C4-2B (cell line): ENCODE data around the gene DDX20.
A peak's percentile ranks its signal among the peaks of the same experiment; 100 is the strongest.

Source experiments
- H3K27ac ChIP-seq: fragments of 450-650 bp; 2 replicates; pipeline ENCODE4 v1.5.1; 2017
- CTCF ChIP-seq: fragments of 450-650 bp; conservative IDR thresholded peaks from 2 replicates; pipeline ENCODE4 v1.5.1; 2017; ENCODE audit warnings: mild to moderate bottlenecking
- ZFX ChIP-seq: fragments of 450-650 bp; IDR thresholded peaks from 2 replicates; pipeline ENCODE4 v1.6.1; 2017

The DDX20 gene

GRCh38 chr1:111755331-111756123 lies at the start of gene DDX20:
Gene DDX20, plus strand, starts transcription at chr1:111755901. Its CDS starts 24 bp downstream, at chr1:111755925.
- peak; percentile 97 for TF ChIP-seq CTCF
- no peak; the same call in 1 of the 2 replicates for TF ChIP-seq ZFX
- peak within 1 kb of the TSS; percentile 96 for H3K27ac ChIP-seq

- no peak overlapping the region for H3K27ac ChIP-seq
Measured at GRCh38 chr1:111706921-111707320, 48.8 kb upstream of the DDX20 start.

GRCh38 chr1:111707906-111708305 lies 47.8 kb upstream of the DDX20 start:
- H3K27ac ChIP-seq, result no peak overlapping the region
- TF ChIP-seq ZFX (no peak), CTCF (no peak)

More at GRCh38 chr1:111706921-111707320, 48.8 kb upstream of the DDX20 start:
- TF ChIP-seq ZFX (no peak), CTCF (no peak)

GRCh38 chr1:111709986-111710385 lies 45.7 kb upstream of the DDX20 start:
- no peak overlapping the region for H3K27ac ChIP-seq
- no peak for TF ChIP-seq ZFX
- no peak for TF ChIP-seq CTCF

- TF ChIP-seq CTCF (no peak), ZFX (no peak)
Measured at GRCh38 chr1:111716333-111716732, 39.4 kb upstream of the DDX20 start.

GRCh38 chr1:111717450-111717849 lies 38.3 kb upstream of the DDX20 start:
- no peak overlapping the region for H3K27ac ChIP-seq
- no peak for TF ChIP-seq ZFX
- no peak for TF ChIP-seq CTCF

More at GRCh38 chr1:111716333-111716732, 39.4 kb upstream of the DDX20 start:
- no peak overlapping the region for H3K27ac ChIP-seq

- TF ChIP-seq ZFX (no peak), CTCF (no peak)
- no peak overlapping the region for H3K27ac ChIP-seq
Measured at GRCh38 chr1:111719135-111719534, 36.6 kb upstream of the DDX20 start.
